NCI-H128 (cell line): ENCODE results near the gene CD180.

Experiments used
- DNase-seq: peaks from one replicate; lab custom pipeline; 2025; ENCODE audit not compliant: unreplicated experiment; lab: John Stamatoyannopoulos, UW

Gene CD180

DNA sequence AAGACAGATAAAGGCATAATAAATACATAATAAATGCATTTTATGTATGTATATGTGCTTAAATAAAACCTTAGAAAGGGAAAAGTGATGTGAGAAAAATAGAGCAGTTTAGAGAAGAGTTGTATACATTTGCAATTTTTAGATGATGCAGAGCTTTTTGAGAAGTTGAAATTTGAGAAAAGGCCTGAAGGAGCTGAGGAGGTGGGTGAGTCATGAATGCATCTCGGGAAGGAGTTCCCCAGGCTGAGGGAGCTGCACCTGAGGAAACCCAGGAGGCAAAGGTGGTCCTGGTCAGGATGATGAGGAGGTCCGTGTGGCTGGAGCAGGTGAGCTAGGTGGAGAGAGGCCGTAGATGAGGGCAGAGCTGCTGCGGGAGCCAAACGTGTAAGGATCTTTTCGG lies 17.4 kb upstream of the CD180 start:
- no peak for DNase-seq

DNA sequence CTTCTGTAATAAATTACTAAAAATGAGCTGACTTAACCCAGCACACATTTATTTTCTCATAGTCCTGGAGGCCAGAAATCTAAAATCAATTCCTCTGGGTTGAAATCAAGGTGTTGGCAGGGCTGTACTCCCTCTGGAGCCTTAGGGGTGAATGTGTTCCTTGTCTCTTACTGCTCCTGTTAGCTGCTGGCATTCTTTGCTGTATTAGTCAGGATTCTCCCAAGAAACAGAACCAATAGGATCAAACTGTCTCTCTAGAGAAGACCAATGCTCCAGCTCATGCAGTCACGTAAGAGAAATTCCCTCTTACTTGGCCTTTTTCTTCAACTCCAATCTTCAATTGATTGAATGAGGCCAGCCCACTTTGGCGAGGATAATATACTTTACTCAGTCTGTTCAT lies 15.3 kb upstream of the CD180 start:
- DNase-seq, result no peak

DNA sequence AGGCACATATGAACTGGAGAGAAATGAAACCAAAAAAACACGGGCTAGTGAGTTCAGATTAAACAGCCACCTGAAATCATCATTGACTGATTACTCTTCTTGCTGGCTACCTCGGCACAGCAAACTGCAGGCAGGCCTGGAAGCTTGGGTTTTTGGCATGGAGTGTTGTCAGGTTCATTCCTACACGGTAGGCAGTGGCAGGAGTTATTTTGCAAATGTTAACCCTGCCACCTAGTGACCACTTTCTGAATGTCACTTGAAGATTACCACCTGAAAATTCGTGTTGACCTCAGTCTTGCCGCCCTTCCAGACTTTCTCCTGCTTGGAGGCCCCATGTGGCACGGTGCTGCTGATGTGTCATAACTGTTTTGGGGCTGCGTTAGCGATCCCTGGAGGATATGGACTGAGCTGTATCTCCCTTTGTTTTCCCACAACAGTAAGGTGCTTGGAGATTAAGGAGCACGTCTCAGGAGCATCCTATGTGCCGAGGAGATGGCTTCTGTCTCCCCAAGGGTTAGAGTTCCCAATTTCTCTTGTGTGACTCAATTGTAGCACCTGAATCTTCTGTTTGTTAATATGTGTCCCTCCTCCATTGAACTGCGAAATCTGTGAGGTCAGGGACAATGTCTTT lies 12.7 kb upstream of the CD180 start:
- peak; percentile 41 for DNase-seq

DNA sequence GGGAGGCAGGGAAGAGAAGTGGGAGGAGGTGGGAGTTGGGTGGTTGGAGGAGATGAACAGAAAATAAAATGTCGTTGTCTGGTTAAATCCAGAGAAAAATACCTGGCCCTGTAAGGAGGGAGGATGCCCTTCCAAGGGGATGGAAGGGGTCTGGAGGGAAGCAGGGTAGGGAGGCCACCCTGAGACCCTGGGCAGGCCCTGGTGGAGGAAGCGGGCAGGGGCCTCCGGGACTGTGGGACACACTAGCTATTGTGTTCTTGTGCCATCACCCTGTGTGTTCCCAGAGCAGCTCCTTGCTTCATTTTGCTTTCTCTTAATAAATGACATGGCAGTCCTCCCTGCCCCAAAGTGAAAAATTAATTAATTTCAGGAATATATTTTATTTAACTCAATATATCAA lies 11.8 kb upstream of the CD180 start:
- no peak for DNase-seq

DNA sequence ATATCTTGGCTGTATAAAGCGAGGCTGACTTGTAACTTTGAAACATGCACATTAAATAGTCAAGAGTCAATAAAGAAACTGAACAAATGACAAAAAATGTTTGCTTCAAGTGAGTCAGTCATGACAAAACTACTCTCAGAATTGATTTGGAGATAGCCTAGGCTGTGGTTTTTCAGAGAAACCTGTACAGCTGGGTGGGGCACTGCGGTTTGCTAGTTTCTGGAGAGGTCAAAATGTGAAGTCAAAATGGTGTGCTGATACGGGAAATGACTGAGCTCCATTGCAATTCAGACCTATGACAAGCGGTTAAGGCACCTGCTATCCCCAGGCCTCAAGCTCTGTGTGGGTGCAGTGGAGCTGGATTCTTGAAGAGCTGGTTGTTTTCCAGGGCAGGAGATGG lies 10.3 kb upstream of the CD180 start:
- no peak for DNase-seq

DNA sequence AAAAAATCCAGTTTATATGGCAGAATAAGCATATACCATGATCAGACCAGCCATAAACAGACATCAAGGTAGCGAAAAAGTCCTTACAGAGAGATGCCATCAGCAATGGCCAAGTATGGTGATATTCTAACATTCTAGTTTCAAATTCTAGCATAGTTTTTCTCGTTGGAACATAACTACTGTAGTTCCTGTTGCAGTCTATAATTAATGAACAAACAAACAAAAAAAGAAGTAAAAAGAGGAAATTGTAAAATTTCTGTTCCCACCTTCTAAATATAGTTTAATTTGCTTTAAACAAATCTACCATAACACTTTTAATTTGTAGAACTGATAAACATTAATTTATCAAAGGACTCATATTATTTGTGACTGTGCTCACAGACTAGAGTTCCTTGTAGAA lies 9.9 kb upstream of the CD180 start:
- no peak for DNase-seq

GRCh38 chr5:67205981-67206380 lies 9.4 kb upstream of the CD180 start:
- DNase-seq, result no peak

DNA sequence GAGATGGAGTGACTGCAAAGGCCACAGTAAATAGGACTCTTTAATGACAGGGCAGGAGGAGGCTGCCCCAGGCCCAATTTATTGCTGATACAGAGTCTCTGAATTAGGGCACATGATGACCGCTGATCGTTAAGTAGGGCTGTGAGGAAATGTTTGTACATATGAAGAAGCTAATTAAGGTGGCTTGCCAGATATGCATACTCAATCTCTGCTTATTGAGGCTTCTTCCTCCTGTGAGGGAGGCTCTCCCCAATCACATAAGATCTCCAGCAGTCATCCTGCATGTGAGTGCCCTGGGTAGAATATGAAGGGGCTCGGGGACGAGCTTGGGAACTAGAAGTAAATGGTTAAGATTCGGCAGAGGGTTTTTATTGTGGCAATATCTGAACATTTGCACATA lies 8.2 kb upstream of the CD180 start:
- DNase-seq, result no peak

- no peak for DNase-seq
Measured at GRCh38 chr5:67203701-67204074, 7.1 kb upstream of the CD180 start.

DNA sequence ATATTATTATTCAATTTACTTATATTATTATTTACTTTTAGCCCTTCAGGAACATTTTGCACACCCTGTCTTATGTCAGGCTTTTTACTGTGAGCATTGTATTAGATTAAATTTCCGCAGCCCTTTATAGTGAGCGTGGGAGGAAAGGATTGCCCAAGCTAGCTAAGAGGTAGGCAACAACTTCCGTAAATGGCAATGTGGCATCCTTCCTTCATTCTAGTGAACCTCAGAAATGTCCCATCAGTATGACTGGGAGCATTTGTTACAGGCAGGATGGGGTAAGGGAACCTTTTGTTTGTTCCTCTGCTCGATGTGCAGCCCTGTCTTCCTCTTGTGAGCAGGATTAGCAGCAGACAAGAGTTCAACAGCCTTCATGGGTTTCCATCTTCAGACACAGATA lies 6.2 kb upstream of the CD180 start:
- DNase-seq, result no peak

GRCh38 chr5:67201897-67202549 lies 5.4 kb upstream of the CD180 start:
- no peak for DNase-seq

DNA sequence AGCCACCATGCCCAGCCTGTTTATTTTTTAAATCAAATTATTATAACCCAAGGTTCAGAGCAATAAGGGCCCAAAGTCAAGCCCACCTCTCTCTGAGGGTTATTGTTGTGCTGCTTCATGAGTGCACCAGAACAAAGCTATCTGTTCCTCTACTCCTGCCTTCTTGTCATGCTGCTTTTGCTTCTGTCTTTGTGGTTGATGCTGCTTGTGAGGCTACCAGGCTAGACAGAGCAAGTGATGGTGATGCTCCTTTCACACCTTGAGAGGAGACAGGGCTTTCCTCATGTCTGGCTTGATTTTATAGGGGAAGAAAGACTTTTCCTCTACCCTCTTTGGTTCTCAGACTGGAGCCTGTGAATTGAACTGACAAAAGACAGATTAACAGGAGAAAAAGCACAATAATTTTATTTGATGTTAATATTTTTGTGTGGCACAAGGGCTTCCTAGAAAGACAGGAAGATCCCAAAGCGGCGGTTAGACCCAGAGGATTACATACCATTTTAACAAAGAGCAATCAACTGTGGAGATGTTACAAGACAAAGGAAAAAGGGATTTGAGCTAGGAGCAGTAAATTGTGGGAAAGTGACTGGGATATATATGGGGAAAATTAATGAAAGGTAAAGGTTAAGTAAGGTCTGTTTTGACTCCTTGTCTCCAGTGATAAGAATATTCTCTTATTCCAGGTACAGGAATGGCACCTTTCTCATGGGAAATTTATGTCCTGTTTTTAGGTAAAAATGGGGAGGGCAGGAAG lies 4.4 kb upstream of the CD180 start:
- no peak for DNase-seq

DNA sequence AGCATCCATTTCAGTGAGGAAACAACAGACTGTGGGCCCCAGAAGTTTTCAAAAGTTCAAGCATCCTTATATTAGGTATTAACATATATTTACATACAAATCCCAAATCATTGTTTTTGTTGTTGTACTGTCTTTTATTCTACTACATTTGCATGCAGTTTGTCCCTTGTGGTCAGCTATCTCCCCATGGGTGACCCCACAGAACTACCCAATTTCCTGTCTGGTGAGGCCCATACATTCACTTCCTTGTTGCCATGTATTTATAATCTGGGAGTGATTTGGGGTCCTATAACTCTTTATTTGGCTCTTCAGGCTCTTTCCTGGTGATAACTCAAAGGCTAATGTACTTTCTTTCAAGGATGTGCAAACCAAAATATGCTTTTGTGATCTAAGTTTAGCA lies 3.3 kb upstream of the CD180 start:
- no peak for DNase-seq

- DNase-seq, result no peak
Measured at GRCh38 chr5:67198917-67199316, 2.3 kb upstream of the CD180 start.

DNA sequence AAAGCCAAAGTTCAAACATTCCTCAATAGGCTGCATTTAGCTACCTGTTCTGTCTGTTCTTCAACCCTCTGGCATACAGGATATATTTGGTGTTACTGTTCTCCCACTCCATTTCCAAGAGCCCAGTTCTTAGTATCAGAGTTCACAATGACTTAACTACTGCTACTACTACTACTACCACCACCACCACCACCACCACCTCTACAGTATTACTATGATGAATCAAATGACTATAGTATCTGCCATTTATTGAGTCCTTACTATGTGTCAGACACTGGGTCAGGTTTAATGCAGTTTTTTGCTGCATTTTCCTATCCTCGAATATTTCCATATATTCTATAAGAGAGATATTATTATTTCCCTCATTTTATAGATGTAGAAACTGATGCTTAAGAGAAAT lies 937 bp upstream of the CD180 start:
- no peak for DNase-seq

- no peak for DNase-seq
Measured at GRCh38 chr5:67195406-67196275, 958 bp downstream of the CD180 start.

GRCh38 chr5:67194166-67194565 lies 2.4 kb downstream of the CD180 start:
- DNase-seq, result no peak

DNA sequence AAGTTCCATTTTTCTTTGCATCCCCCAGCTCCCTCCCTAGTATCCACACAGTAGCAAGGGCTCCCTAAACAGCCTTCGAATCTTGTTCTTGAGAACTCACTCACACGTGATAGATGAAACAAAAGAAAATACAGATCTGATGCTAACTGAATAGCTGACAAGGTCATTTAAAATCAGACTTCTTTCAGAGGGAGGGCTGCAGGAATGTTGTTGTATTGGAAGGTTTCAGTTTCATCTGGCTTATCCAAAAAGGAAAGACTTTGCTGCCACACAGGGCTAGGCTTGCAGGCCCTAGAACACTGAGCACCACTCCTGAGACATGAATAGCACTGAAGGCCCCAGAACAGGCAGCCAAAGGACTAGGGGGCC lies 3.2 kb downstream of the CD180 start:
- DNase-seq, result no peak

- no peak for DNase-seq
Measured at GRCh38 chr5:67192719-67193438, 3.7 kb downstream of the CD180 start.

- DNase-seq, result no peak
Measured at GRCh38 chr5:67190861-67191260, 5.7 kb downstream of the CD180 start.

GRCh38 chr5:67190410-67190809 lies 6.2 kb downstream of the CD180 start:
- DNase-seq, result no peak
